ENCODE data around the gene SLC15A3.
A peak's percentile ranks its signal among the peaks of the same experiment; 100 is the strongest.

Gene SLC15A3

DNA sequence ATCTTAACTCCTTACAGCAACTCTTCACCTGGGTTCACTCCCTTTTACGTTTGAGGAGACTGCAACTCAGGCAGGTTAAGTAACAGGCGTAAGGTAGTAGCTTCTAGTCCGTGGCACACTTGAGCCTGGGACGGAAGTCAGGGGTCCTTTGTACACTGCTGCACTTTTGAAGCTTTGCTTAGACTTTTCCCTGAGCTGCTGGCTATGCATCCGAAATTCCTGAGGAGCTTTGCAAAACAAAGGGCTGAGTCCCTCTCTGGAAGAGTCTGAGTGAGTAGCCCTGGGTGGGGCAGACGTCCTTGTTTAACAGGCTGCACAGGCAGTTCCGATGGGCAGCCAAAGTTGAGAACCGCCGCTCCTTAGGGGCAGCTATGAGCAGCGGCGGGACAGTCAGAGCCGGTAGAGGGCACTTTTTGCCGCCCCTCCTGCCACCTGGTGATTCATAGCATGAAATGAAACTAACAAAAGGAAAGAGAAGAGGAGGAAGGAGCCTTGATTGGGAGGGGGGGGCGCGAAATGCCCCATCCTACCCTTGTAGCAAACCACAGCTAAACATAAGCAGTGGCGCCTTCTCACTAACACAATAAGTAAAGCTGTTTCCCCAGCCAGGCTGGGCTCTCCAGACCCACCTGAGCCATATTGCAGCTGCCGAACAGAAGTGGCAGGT, 36.6 kb downstream of the SLC15A3 start:
- TF ChIP-seq, protein P1, sequence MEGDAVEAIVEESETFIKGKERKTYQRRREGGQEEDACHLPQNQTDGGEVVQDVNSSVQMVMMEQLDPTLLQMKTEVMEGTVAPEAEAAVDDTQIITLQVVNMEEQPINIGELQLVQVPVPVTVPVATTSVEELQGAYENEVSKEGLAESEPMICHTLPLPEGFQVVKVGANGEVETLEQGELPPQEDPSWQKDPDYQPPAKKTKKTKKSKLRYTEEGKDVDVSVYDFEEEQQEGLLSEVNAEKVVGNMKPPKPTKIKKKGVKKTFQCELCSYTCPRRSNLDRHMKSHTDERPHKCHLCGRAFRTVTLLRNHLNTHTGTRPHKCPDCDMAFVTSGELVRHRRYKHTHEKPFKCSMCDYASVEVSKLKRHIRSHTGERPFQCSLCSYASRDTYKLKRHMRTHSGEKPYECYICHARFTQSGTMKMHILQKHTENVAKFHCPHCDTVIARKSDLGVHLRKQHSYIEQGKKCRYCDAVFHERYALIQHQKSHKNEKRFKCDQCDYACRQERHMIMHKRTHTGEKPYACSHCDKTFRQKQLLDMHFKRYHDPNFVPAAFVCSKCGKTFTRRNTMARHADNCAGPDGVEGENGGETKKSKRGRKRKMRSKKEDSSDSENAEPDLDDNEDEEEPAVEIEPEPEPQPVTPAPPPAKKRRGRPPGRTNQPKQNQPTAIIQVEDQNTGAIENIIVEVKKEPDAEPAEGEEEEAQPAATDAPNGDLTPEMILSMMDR (conservative IDR thresholded peaks at IDR 0.05): peak; percentile 56
- TF ChIP-seq ZFX (IDR thresholded peaks at IDR 0.05): no peak
- peak overlapping the region; percentile 90 for H3K27ac ChIP-seq

DNA sequence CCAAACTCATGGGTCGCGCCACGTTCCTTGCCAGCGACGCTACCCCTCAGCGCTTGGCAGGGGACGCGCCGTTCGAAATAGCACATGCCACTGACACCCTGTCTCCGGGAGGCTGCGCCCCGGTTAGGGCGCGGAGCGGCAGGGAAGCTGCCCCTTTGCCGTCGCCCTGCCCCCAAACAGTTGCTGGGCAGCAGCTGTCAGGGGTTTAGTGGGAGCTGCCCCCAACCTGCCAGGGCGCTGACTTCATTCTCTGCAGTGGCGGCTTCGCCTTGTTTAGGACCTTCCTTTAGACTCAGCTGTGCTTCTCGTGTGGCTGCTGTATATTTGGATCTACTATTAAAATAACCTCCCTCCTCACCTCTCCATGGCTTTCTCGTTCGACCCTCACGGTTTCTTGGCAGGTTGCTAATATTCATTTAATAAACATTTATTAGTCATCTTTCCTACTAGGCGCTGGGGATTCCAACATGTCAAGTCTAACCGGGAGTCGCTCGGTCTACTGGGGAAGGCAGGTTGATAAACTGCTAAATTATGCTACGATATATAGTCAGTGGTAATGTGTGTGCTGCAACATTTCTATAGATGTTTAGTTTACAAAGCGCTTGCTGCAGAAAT, 37.2 kb downstream of the SLC15A3 start:
- no peak for TF ChIP-seq ZFX (IDR thresholded peaks at IDR 0.05)
- TF ChIP-seq, protein P1 (conservative IDR thresholded peaks at IDR 0.05): no peak
- H3K27ac ChIP-seq: peak overlapping the region; percentile 90

DNA sequence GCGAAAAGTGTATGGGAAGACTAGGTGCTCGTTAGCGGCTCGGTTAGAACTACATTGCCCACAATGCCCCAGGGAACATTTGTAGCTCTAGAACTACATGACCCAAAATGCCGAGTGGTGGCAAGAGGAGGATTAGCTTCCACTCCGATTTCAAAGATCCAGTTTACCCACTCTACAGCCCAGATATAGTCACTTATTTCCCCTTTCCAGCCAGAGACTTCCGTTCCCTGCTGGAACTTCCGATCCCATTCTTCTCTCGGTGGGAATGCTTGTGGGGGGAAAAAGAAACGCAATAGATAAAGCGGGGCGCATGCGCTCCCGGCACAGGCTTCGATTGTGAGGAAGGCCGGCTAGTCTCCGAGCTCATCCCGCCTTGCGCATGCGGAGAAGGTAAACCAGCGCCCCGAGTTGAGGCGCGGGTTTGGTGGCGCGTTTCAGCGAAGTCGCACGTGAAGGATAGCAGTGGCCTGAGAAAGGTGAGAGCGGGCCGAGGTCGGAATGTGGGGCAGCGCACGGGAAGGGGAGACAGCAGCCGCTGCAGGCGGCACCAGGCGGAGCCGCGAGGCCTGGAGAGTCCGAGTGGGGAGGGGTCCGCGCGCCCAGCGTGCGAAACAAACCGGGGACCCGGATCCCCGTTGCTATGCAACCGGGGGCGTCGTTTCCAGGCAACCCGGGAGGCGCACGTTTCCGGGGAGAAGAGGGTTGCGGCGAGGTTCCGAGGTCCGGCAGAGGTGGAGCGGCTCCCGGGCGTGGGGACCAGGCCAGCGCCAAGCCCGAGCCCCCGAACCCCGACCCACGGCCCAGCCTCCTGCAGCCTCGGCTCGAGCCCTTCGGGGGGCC, 38.0 kb downstream of the SLC15A3 start, which contains the start of gene TMEM109:
TSS of gene TMEM109 (plus strand) at position 366 of the 840 bp plus-strand sequence. CDS start 5,536 bp downstream, outside the sequence.
- peak within 1 kb of the TSS; percentile 90 for H3K27ac ChIP-seq
- TF ChIP-seq, protein P1 (conservative IDR thresholded peaks at IDR 0.05): no peak
- peak; percentile 84 for TF ChIP-seq ZFX (IDR thresholded peaks at IDR 0.05)

DNA sequence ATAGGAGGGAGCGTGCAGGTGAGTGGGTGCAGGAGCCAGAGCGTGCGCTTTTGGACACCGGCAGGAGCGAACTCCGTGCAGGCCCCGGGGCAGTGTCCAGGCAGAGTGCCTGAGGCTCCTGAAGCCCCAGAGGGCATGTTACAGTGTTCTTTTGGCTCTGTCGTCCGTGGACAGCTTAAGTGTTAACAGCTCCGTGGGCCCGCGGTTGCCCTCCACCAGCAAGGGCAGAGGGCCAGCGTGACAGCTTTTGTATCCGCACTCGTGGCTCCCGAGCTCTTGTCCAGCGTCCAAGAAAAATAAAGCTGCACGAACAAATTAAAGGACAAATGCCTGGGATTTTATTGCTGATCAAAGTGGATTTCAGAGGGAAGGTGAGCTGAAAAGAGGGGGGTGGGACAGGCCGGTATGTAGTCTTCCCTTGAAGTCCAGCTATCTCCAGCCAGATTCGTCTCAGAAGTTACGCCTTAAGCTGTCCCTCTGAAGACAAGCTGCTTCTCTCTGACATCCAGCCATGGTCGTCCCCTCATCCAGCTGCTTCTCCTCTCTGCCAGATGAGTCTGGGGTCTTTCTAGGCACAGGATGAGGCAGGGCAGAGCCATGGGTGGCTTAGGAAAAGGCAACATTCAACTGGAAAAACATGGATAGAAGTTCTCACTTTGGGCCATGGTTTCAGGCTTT, 39.0 kb downstream of the SLC15A3 start:
- no peak for TF ChIP-seq ZFX (IDR thresholded peaks at IDR 0.05)
- TF ChIP-seq, protein P1 (conservative IDR thresholded peaks at IDR 0.05): no peak
- H3K27ac ChIP-seq: peak overlapping the region; percentile 90

DNA sequence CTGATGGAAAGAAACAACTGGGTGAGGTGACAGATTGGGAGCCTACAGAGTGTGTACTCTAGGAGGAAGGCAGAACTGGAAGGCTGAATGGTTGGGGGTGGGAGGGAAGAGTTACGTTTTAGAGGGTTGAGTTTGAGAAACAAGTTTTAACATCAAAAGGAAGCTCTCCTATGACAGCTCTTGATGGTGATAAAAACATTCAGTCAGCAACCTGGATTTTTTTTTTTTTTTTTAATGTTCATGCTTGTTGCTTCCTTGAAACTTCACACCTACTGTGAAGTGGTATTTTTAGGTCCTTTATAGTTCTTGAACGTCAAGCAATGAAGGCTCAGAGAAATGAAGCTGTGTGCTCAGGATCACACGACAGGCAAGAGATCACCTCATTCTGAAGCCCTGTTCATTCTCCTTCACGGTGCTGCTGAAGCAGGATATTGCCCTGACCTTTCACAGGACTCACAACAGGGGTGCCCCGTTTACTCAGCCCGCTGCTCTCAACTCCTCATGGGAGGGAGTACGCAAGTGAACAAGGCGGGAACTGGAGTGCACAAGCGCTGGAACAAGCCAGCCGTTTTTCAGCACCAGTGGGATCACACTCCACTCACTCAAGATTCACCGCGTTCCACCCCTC, 39.6 kb downstream of the SLC15A3 start:
- H3K27ac ChIP-seq: peak overlapping the region; percentile 90
- TF ChIP-seq ZFX (IDR thresholded peaks at IDR 0.05): no peak
- TF ChIP-seq, protein P1 (conservative IDR thresholded peaks at IDR 0.05): no peak

DNA sequence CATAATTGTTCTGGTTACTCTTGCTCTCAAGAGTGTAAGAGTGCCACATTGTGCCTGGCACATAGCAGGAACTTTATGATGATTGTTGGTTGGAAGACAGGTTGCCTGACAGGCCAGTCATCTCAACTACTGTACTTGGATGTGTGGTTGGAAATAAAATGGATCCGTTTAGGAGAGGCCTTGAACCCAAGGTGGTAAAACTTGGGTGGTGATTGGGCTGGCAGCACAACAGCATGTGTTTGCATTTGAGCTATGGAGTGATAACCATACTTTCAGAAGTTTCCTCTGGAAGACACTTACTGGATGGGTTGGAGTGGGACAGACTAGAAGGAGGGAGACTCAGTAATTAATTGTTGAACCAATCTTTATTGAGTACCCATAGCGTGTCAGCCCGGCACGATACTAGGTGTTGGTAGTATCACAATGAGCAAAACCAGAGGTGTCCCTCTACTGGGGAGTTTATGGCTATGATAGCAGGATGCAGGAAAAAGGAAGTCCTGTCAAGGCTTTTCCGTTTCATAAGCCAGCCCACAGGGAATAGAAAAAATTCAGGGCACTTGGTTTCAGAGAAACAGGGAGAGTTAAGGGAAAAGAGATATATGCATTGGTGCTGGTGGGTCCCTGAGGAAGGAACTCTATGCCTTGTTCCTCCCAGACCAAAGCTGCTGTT, 41.1 kb downstream of the SLC15A3 start:
- H3K27ac ChIP-seq: no peak overlapping the region
- TF ChIP-seq, protein P1 (conservative IDR thresholded peaks at IDR 0.05): no peak
- TF ChIP-seq ZFX (IDR thresholded peaks at IDR 0.05): no peak

All from C4-2B (cell line).